GM19099 (cell line): ENCODE results near the gene CMTM4.

Source experiments
- POLR2A ChIP-seq: IDR thresholded peaks from 3 replicates; pipeline ENCODE4 v1.6.1; 2011; ENCODE audit warnings: low read depth; ENCODE audit not compliant: insufficient read length; ENCODE audit errors: extremely low read depth

The CMTM4 gene

DNA sequence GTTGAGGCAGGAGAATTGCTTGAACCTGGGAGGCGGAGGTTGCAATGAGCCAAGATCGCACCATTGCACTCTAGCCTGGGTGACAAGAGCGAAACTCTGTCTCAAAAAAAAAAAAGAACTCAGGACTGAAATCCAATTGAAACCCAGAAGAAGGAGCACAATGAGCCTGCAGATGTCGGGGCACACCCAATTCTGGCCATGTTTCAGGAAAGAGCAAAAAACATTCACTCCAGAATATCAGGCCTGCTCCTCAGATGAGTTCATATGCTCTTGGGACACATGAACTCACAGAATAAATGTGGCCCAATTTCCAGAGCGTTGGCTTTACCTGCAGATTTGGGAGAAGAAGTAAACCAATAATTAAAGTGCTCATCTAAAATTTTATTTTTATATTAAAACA is 120.2 kb downstream of the CMTM4 start:
- TF ChIP-seq POLR2A = no peak

- TF ChIP-seq POLR2A = no peak
Observed at GRCh38 chr16:66575060-66575459, 121.5 kb downstream of the CMTM4 start.

DNA sequence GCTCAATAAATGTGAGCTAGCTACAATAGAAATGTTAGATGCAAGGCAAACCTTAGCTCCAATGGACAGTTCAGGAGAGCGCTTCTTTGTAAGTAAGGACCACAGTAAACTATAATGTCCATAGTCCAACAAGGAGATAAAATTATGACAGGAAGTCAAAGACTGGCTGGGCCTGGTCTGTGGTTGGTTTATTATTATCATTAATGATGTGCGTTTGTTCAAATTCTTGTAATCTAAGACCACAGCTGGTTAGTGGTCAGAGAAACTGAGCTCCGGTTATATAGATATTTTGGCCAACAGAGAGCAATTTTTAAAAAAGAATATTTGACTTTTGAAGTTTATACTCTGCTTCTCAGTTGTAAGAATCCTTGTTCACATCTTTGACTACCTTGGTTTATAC is 122.0 kb downstream of the CMTM4 start:
- TF ChIP-seq POLR2A = no peak

GRCh38 chr16:66574081-66574480 is 122.5 kb downstream of the CMTM4 start:
- TF ChIP-seq POLR2A = no peak

DNA sequence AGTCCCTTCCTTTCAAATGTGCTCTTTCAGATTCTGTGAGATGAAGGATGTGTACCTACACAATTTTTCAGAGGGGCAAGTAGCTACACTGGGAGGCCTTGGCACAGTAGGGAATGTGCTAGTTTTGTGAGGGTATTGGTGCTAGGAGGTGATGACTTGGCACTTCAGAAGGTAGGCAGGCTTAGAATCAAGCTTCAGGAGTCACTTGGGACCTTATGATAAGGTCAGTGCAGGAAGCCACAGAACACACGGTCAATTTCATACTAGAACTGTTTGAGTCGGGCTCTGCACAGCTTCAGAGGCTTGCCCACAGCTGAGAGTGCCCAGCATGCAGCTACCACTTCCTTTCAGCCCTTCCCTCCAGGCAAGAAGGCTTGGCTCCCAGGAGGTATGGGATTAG is 124.2 kb downstream of the CMTM4 start:
- TF ChIP-seq POLR2A = no peak

GRCh38 chr16:66569827-66570405 is 126.6 kb downstream of the CMTM4 start:
- TF ChIP-seq POLR2A = no peak

GRCh38 chr16:66569131-66569530 is 127.4 kb downstream of the CMTM4 start:
- TF ChIP-seq POLR2A = no peak

- no peak for TF ChIP-seq POLR2A
Observed at GRCh38 chr16:66568355-66568754, 128.2 kb downstream of the CMTM4 start.

GRCh38 chr16:66566051-66566901 is 130.3 kb downstream of the CMTM4 start, which contains the start of gene CMTM1:
Gene CMTM1, plus strand, starts transcription at chr16:66566439. Its CDS starts 75 bp downstream, at chr16:66566514.
- no peak for TF ChIP-seq POLR2A
